Upper lobe of right lung (tissue), 1 donor: Measurements from ENCODE around the gene FLAD1. TPM values are rescaled to one million over a fixed set of nuclear protein-coding genes. Genes with fewer than 3 reads are reported as not detected.

Source experiments
- ATAC-seq: fragments of 200-7000 bp; cut with Tn5 transposase; one replicate; pipeline ENCODE4 v1.9.1; 2020; ENCODE audit warnings: mild to moderate bottlenecking, moderate library complexity
- DNase-seq: peaks from one replicate; pipeline ENCODE4 v3.0.0-alpha.2; 2020
- H3K27ac ChIP-seq: fragments of 200-600 bp; one replicate; pipeline ENCODE4 v1.8.0; 2022
- H3K27me3 ChIP-seq: fragments of 200-600 bp; one replicate; pipeline ENCODE4 v1.8.0; 2022; ENCODE audit warnings: mild to moderate bottlenecking
- H3K36me3 ChIP-seq: fragments of 200-600 bp; one replicate; pipeline ENCODE4 v1.8.0; 2022
- H3K4me1 ChIP-seq: fragments of 200-600 bp; one replicate; pipeline ENCODE4 v1.8.0; 2022
- H3K4me3 ChIP-seq: fragments of 200-600 bp; one replicate; pipeline ENCODE4 v1.8.0; 2022; ENCODE audit warnings: mild to moderate bottlenecking
- H3K9me3 ChIP-seq: fragments of 200-600 bp; one replicate; pipeline ENCODE4 v1.8.0; 2022
- intact Hi-C: fragments of 100-400 bp; cut with DNase I; formaldehyde crosslinking; loops from one replicate; pipeline ENCODE4 v1.11.0; 2022
- total RNA-seq: library from RNA; stranded (reverse); fragmentation: NEBNext Ultra II Directional; extraction: Animal tissue kit (Norgen Biotek cat#: 25700); gene quantifications from one replicate; pipeline ENCODE4 v1.2.1, GENCODE V29; 2021
- TF ChIP-seq, protein P1 (sequence below): fragments of 200-600 bp; IDR thresholded peaks from one replicate; pipeline ENCODE4 v1.8.0; 2022; ENCODE audit warnings: antibody characterized with exemption
- donor health status: DM: no; HTN: yes; CAD: no; lungs with severe emphysema.

Gene FLAD1
- total RNA-seq, 1 donor from 2014 or later: 29.0 TPM

DNA sequence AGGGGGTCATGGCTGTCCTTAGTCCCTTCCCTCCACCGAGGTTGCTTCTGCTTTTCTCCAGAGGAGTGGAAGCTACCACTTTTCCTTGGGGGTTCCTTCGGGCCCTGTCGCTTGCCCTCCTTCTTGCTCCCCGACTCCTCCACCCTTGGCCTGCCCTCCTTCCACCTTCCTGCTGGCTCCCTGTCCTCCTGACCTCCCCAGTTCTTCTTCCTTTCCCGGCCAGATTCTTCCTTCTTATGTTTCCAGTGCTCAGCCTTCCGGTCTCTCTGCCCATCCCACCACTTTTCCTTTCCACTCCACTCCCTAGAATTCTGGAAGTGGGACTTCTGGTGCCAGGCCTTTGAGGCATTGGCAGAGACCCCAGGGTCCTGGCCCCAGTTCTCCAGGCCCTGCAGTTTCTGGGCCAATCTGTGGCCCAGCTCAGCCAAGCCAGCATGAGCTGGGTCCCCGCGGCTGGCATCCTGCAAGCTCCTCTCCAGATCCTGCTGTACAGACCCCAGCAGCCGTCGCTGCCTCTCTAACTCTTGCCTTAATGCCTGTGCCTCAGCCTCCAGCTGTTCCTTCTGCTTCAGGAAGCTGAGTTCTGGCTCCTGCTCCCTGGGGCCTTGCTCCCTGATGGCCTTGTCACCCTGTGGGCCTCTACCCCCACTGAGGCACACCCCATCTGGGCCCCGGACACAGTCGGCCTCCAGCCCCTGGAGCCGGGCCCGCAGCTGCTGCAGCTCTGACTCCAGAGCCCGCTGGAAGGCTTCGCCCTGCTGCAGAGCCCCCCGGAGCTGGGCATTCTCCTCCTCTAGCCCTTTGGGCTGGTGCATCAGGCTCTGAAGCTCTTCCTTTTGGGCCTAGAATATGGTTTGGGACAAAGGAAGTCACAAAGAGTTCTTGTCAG, 36.9 kb upstream of the FLAD1 start:
- no peak overlapping the region for H3K4me3 ChIP-seq
- H3K36me3 ChIP-seq: peaks cover 46% of the 10 kb centered on the region
- no peak overlapping the region for H3K27ac ChIP-seq
- ATAC-seq (no peak), DNase-seq (no peak)
- TF ChIP-seq, protein P1, sequence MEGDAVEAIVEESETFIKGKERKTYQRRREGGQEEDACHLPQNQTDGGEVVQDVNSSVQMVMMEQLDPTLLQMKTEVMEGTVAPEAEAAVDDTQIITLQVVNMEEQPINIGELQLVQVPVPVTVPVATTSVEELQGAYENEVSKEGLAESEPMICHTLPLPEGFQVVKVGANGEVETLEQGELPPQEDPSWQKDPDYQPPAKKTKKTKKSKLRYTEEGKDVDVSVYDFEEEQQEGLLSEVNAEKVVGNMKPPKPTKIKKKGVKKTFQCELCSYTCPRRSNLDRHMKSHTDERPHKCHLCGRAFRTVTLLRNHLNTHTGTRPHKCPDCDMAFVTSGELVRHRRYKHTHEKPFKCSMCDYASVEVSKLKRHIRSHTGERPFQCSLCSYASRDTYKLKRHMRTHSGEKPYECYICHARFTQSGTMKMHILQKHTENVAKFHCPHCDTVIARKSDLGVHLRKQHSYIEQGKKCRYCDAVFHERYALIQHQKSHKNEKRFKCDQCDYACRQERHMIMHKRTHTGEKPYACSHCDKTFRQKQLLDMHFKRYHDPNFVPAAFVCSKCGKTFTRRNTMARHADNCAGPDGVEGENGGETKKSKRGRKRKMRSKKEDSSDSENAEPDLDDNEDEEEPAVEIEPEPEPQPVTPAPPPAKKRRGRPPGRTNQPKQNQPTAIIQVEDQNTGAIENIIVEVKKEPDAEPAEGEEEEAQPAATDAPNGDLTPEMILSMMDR: no peak
- intact Hi-C loops: no loop called here
- no peaks in the 10 kb centered on the region for H3K9me3 ChIP-seq
- no peaks in the 10 kb centered on the region for H3K27me3 ChIP-seq
- H3K4me1 ChIP-seq: peaks cover 27% of the 10 kb centered on the region

DNA sequence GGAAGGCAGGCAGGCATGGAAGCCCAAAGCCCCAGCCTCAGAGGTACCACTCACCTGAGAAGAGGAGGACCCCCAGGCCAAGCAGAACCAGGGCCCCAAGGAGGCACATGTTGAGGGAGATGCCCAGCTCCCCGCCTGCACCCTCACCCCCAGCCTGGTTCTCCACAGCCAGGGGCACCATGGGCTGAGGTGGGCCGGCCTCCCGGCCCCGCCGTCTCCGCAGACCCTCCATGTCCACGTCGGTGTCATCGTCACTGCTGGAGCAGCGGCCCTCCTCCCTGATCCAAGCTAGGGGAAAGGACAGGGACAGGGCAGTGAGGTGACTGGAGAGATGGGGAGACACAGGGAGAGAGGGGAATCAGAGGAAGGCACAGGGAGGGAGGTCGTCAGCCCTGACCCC, 35.1 kb upstream of the FLAD1 start:
- peaks cover 52% of the 10 kb centered on the region for H3K36me3 ChIP-seq
- H3K9me3 ChIP-seq: no peaks in the 10 kb centered on the region
- intact Hi-C loops: no loop called here
- peaks cover 16% of the 10 kb centered on the region for H3K4me1 ChIP-seq
- H3K27ac ChIP-seq: no peak overlapping the region
- DNase-seq (no peak), ATAC-seq (no peak)
- H3K27me3 ChIP-seq: no peaks in the 10 kb centered on the region
- TF ChIP-seq, protein P1: no peak
- H3K4me3 ChIP-seq: no peak overlapping the region

DNA sequence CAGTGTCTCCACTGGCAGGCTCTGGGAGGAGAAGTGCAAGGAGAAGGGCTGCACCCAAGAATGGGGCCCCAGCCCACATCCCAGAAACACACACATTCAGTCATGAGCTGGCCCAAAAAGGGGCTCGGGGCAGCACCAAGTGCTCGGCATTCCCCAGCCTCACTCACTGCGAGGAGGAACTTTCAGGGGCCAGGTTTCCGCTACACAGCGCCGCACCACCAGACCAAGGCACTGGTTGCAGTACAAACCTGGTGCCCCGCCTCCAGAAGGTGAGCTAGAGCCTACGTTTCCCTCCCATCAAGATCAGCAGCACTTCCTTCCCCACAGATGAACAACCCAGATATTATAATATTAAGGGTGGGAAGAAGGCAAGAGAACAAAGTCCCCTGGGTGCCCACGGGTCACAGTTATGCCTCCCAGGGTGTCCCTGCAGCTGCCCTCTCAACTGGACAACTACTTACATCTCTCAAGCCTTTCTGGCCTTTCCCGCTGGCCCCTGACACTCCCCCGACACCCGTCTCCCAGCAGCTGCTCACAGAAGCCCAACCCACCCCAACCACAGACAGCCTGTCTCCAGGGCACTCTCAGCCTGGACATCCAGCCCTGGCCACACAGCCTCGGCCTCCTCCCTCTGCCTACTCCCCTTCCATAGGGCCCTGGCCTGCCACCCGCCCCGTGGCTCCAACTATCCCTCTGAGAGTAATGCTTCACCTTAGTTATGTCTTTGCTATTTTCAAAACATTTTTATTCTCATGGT, 31.1 kb upstream of the FLAD1 start:
- H3K27ac ChIP-seq: no peak overlapping the region
- H3K36me3 ChIP-seq: peaks cover 32% of the 10 kb centered on the region
- peaks cover 39% of the 10 kb centered on the region for H3K4me1 ChIP-seq
- TF ChIP-seq, protein P1: no peak
- H3K9me3 ChIP-seq: no peaks in the 10 kb centered on the region
- ATAC-seq (no peak), DNase-seq (no peak)
- intact Hi-C loops: no loop called here
- H3K27me3 ChIP-seq: no peaks in the 10 kb centered on the region
- no peak overlapping the region for H3K4me3 ChIP-seq

DNA sequence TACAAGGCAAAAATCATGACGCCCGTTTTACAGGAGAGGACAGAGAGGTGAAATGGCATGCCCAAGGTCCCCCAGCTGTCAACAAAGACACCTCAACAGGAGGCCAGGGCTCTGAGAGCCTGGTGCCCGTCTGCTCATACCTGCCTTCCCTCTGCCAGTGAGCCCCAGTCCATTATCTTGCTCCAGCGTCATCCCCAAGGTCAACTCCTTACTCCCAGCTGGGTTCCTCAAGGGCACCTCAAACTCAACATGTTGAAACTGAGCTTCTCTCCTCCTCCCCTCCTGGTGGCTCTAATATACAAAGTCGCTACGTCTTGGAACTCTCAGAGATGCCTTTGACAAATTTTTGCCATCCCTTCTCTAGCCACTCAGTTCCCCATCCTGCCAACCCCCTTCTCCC, 30.5 kb upstream of the FLAD1 start:
- Histone ChIP-seq H3K36me3 (peaks cover 27% of the 10 kb centered on the region), H3K27ac (no peak overlapping the region), H3K9me3 (no peaks in the 10 kb centered on the region), H3K4me1 (peaks cover 45% of the 10 kb centered on the region), H3K27me3 (no peaks in the 10 kb centered on the region), H3K4me3 (no peak overlapping the region)
- DNase-seq (no peak), ATAC-seq (no peak)
- TF ChIP-seq, protein P1: no peak
- intact Hi-C loops: no loop called here

DNA sequence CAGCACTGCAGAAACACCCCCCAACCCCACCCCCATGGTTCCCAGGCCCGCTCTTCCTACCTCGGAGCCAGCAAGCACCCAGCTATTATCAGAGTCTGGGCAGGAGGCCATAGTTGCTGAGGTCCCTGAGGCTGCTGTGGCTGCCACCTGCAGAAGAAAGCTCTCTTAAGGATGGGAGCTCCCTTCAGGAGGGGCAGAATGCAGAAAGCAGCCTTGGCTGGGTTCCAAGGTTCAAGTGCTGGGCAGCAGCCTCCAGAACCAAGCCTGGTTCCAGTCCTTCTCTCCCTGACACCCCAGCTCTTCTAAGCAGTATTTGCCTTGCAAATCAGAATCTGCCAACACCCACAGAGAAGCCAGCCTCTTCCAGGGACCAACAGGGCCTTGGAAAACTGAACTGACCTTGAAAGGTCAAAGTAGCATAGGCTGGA, 29.5 kb upstream of the FLAD1 start:
- H3K4me3 ChIP-seq: no peak overlapping the region
- H3K9me3 ChIP-seq: no peaks in the 10 kb centered on the region
- TF ChIP-seq, protein P1: no peak
- intact Hi-C loops: no loop called here
- H3K4me1 ChIP-seq: peaks cover 45% of the 10 kb centered on the region
- H3K36me3 ChIP-seq: peaks cover 20% of the 10 kb centered on the region
- no peaks in the 10 kb centered on the region for H3K27me3 ChIP-seq
- DNase-seq (no peak), ATAC-seq (no peak)
- no peak overlapping the region for H3K27ac ChIP-seq
